NCI-H1694 treated with DMSO at 0.1 percent for 48 hours (cell line): ENCODE measurements around the gene FXR2.

ENCODE experiments used
- DNase-seq: peaks from one replicate; lab custom pipeline; 2025; lab: John Stamatoyannopoulos, UW

Gene FXR2

DNA sequence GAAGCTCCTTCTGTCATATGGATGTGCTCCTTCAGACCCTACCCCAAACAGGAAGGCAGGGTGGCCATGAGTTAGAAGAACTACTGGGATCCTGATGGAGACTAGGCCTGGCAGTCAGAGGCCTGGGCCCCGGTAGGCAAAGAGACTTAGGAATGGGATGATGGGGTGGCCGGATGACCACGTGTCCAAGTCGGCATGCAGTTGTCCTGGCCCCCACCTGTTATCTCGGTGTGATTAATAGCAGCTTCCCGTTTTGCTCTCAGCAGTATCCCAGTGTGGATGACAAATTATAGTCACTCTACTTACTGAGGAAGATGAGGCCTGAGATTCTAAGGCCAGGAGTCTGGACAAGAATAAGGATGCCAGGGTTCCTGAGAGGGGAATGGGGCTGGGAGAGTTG, 64.4 kb downstream of the FXR2 start:
- DNase-seq: no peak

DNA sequence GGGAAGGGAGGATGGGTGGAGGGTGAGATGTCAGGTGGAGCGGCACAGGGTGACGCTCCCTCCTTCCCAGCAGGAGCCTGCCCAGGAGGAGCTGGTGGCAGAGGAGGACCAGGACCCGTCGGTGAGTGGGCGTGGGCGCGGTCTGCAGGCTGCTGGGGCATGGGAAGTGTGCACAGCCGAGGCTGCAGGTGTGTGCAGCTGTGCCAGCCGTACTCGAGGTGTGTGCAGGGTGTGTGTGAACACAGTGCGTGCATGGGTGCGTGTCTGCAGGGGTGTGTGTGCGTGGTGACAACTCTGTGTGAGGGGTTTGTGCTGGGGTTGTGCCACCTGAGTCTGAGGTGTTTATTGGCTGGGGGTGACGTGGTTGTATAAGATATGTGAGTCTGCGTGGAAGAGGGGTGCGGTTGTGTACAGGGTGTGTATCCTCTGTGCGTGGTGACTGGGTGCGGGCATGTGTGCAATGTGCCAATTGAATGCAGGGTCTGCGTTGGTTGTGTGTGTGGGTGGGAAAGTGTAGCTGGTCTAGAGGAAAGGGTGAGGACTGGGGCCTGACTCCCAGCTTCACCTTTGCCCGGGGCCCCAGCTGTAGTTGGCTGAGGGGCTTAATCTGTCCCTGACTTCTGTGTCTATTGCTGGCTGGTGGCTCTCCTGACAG, 65.2 kb downstream of the FXR2 start:
- no peak for DNase-seq

DNA sequence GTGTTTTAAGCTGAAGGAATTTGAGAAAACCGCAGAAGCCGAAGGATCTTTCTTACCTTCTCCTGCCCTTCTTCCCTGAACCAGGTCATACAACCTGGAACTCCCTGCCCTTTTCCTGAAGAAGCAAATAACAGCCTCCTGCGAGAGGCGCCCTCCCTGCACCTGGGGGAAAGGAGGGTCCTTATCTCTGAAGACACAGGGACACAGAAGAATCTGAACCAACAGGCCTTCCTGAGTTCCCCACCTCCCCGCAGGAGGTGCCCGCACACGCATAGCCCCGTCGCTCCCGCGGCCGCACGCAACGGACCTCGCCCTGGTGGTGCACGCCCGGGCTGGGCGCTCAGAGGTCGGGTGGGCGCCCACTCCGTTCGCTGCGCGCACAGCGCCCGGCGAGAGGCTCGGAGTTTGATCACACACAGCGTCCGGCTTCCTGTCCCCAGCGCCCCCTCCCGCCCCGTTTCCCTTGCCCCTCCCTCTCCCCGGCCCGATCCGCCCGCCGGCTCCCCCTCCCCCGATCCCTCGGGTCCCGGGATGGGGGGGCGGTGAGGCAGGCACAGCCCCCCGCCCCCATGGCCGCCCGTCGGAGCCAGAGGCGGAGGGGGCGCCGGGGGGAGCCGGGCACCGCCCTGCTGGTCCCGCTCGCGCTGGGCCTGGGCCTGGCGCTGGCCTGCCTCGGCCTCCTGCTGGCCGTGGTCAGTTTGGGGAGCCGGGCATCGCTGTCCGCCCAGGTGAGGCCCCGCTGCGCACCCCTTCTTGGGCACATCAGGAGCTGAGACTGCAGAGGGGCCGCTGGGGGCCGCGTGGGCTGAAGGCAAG, 65.9 kb downstream of the FXR2 start, which contains the start of gene TNFSF12:
TSS of gene TNFSF12 (plus strand) at position 474 of the 816 bp plus-strand sequence. CDS start at position 570, 96 bp downstream.
- DNase-seq: no peak

DNA sequence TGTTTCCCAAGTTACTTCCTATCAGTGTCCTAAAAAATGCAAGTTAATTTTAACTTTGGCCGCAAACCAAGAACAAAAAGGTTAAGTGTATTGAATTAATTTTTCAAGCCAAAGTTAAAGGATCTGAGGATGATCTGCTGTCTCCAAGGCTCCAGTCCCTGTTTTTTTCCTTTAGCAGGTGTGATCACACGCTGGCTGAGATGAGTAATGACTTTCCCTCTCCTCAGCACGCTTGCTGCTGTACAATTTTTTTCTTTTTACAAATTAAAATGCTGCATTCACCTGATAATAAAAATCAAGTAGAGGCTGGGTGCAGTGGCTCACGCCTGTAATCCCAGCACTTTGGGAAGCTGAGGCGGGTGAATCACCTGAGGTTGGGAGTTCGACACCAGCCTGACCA, 69.8 kb downstream of the FXR2 start:
- no peak for DNase-seq
